Right atrium auricular region (tissue), 2 donors: ENCODE results near the gene CDK11B. TPM values are rescaled to one million over a fixed set of nuclear protein-coding genes. Genes with fewer than 3 reads are reported as not detected.

Experiments used
- DNase-seq: peaks from one replicate; pipeline ENCODE4 v3.0.0-alpha.2; 2019; ENCODE audit warnings: low spot score
- H3K27ac ChIP-seq, 2 donors: fragments of 200-600 bp; sonication (generic); 1 replicate in 1 of 2; 2 replicates in 1 of 2; pipeline ENCODE4 v1.5.1; 2016 to 2019
- H3K27me3 ChIP-seq, 2 donors: fragments of 200-600 bp; sonication (generic); one replicate each; pipeline versions ENCODE4 v1.5.1 to v1.6.0; 2017 to 2019
- H3K36me3 ChIP-seq: fragments of 200-600 bp; sonication (generic); one replicate; pipeline ENCODE4 v1.5.1; 2016
- H3K4me1 ChIP-seq, 2 donors: fragments of 200-600 bp; sonication (generic); one replicate each; pipeline versions ENCODE4 v1.5.1 to v1.6.0; 2017 to 2019
- H3K4me3 ChIP-seq, 2 donors: fragments of 200-600 bp; sonication (generic); 1 replicate in 1 of 2; 2 replicates in 1 of 2; pipeline ENCODE4 v1.5.1; 2017 to 2019; ENCODE audit warnings: mild to moderate bottlenecking in 1 of 2, moderate library complexity in 1 of 2
- H3K9me3 ChIP-seq, 2 donors: fragments of 200-600 bp; sonication (generic); one replicate each; pipeline ENCODE4 v1.5.1; 2019
- CTCF ChIP-seq, 2 donors: fragments of 200-600 bp; sonication (generic); IDR thresholded peaks; one replicate each; pipeline ENCODE4 v1.5.1; 2019; ENCODE audit warnings: antibody characterized with exemption in 2 of 2
- total RNA-seq, 2 donors: library from RNA; depleted of rRNA; stranded (reverse); fragments of >200 nt; gene quantifications; one replicate each; pipeline ENCODE4 v1.1.0, GENCODE V29; 2016

CDK11B gene
- total RNA-seq, 2 donors from 2014 or later, result 16.2 to 19.7 TPM

GRCh38 chr1:1605034-1605591, 53.7 kb downstream of the CDK11B start:
- no peak overlapping the region for H3K27ac ChIP-seq
- peaks cover 0 to 6% of the 10 kb centered on the region in 2 donors for H3K4me1 ChIP-seq
- H3K36me3 ChIP-seq, result no peaks in the 10 kb centered on the region
- H3K27me3 ChIP-seq, result no peaks in the 10 kb centered on the region
- TF ChIP-seq CTCF (IDR thresholded peaks at IDR 0.05), result no peak
- no peak overlapping the region for H3K4me3 ChIP-seq
- DNase-seq, result no peak
- no peaks in the 10 kb centered on the region for H3K9me3 ChIP-seq

- no peak overlapping the region for H3K4me3 ChIP-seq
- TF ChIP-seq CTCF (IDR thresholded peaks at IDR 0.05), result no peak
- no peak for DNase-seq
Measured at GRCh38 chr1:1604374-1605033, 54.3 kb downstream of the CDK11B start.

DNA sequence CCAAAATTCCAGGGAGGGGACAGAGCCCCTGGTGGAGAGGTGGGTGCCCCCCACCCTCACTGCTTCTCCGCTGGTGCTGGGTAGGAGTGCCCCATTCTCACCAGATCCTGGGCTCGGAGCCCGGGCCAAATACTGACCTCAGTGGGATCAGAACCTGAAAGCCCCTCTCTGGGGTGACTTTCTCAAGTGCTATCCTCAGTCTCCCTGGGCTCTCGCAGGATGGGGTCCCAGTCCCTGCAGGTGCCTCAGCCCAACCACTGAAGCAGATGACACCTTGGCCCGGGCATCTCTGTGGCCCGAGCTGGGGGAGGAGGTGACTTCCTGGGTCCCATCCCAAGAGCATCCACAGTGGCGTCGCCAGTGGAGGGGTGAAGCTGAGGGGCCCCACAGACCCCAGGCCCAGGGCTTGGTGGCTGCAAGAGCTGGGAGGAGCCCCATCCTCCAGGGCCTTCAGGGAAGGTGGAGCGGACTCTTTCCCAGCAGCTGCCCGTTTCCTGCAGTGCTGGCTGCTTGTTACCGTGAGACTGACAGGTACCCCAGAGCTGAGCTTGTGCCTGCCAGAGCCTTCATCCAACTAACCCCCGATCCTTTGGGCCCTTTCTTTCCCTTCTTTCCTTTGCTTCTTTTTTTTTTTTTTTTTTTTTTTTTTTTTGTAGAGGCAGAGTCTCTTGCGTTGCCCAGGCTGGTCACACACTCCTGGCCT, 55.0 kb downstream of the CDK11B start:
- Histone ChIP-seq H3K9me3 (no peaks in the 10 kb centered on the region), H3K4me3 (no peak overlapping the region), H3K27ac (no peak overlapping the region), H3K36me3 (no peaks in the 10 kb centered on the region), H3K4me1 (peaks cover 0 to 13% of the 10 kb centered on the region in 2 donors), H3K27me3 (no peaks in the 10 kb centered on the region)
- no peak for DNase-seq
- TF ChIP-seq CTCF (IDR thresholded peaks at IDR 0.05), result no peak

More at GRCh38 chr1:1604374-1605033, 54.3 kb downstream of the CDK11B start:
- Histone ChIP-seq H3K4me1 (peaks cover 0 to 7% of the 10 kb centered on the region in 2 donors), H3K9me3 (no peaks in the 10 kb centered on the region), H3K27ac (no peak overlapping the region), H3K36me3 (no peaks in the 10 kb centered on the region), H3K27me3 (no peaks in the 10 kb centered on the region)

- H3K27ac ChIP-seq, result no peak overlapping the region
- H3K27me3 ChIP-seq, result no peaks in the 10 kb centered on the region
- H3K4me3 ChIP-seq, result no peak overlapping the region
- DNase-seq, result no peak
- no peaks in the 10 kb centered on the region for H3K9me3 ChIP-seq
- H3K4me1 ChIP-seq, result peaks cover 0 to 15% of the 10 kb centered on the region in 2 donors
- H3K36me3 ChIP-seq, result no peaks in the 10 kb centered on the region
- no peak for TF ChIP-seq CTCF (IDR thresholded peaks at IDR 0.05)
Measured at GRCh38 chr1:1602968-1603506, 55.8 kb downstream of the CDK11B start.

DNA sequence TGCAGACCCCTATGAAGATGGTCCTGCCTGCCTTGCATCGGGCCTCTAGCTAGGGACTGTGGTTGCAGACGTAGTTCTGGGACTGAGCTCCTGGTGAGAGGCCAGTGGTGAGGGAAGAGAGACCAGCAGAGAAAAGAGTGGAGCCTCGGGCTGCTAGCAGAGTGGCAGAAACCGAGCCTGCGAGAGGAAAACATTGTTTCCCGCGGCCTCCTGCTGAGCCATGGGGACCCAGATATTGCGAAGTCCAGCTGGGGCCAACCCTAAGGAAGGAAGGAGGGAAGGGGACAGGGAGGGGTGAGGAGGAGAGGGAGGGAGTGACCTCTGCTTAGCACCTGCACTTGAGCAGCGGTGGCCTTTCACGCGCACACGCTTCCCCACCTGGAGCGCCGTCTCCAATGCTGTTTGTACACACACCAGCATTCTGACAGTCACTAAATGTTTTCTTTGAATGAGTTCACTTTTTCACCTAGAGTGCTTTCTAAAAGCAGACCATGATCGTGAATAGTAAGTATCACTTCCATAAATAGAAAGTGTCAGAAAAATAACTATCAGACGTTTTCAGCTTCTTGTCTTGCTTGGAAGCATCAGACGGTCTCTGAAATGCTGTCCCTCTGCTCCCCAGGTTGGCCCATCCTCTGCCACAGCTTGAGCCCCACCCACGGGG, 56.4 kb downstream of the CDK11B start:
- Histone ChIP-seq H3K4me1 (peaks cover 0 to 21% of the 10 kb centered on the region in 2 donors), H3K4me3 (no peak overlapping the region), H3K9me3 (no peaks in the 10 kb centered on the region), H3K27ac (no peak overlapping the region), H3K27me3 (no peaks in the 10 kb centered on the region), H3K36me3 (no peaks in the 10 kb centered on the region)
- no peak for DNase-seq
- no peak for TF ChIP-seq CTCF (IDR thresholded peaks at IDR 0.05)
